K562 (cell line): Measurements from ENCODE around the gene CCL4L2. TPM values are rescaled to one million over a fixed set of nuclear protein-coding genes. Genes with fewer than 3 reads are reported as not detected.
A peak's percentile ranks its signal among the peaks of the same experiment; 100 is the strongest.
"Not testable (repeated sequence)": the region's sequence is repeated elsewhere in the genome, so short reads cannot be mapped to it uniquely, and the experiment has no call there.

Source experiments
- ATAC-seq: fragments of 200-7000 bp; cut with Tn5 transposase; 3 replicates; pipeline ENCODE4 v1.9.1; 2020; ENCODE audit warnings: moderate library complexity
- BruUV-seq: library from RNA; stranded (reverse); fragments of 400-500 nt; replicated peaks from 2 replicates; lab custom pipeline; 2021; lab: Mats Ljungman, UMichigan
- CTCF ChIA-PET: fragments of 300-600 bp; formaldehyde crosslinking; extraction: SDS; loops from one replicate; lab custom pipeline; 2021; ENCODE audit warnings: low intra/inter-chr PET ratio; lab: Yijun Ruan, JAX
- POLR2A ChIA-PET: fragments of 300-600, 350-650 bp; sonication (Branson Sonifier 250); formaldehyde crosslinking; extraction: SDS; loops from one replicate; lab custom pipeline; 2021; ENCODE audit warnings: antibody characterized with exemption, inconsistent platforms; lab: Yijun Ruan, JAX
- DNase-seq, 4 experiments: peaks; one replicate each; pipeline versions ENCODE4 v3.0.0 to v3.0.0-alpha.2; 2011 to 2018; ENCODE audit warnings: low spot score in 3 of 4, mixed read lengths in 3 of 4; ENCODE audit errors: extremely low read depth in 1 of 4
- FAIRE-seq: peaks from 2 replicates; lab custom pipeline; 2011; peaks lifted over from hg19 to GRCh38; lab: Jason Lieb, UNC
- H2AFZ ChIP-seq: 2 replicates; pipeline ENCODE4 v1.6.0; 2011; ENCODE audit warnings: low read depth, low read length, control low read depth, inconsistent platforms
- H3K27ac ChIP-seq: fragments of 200-600 bp; 3 replicates; pipeline ENCODE4 v1.8.0; 2011; ENCODE audit warnings: low read depth, mild to moderate bottlenecking, control low read depth, inconsistent platforms, low read length, moderate library complexity, mixed read lengths; ENCODE audit errors: extremely low read depth
- H3K27me3 ChIP-seq, 2 experiments: fragments of 300-600 bp in 1 of 2; 2 replicates in 1 of 2; 3 replicates in 1 of 2; pipeline versions ENCODE4 v1.6.0 to v1.8.0; 2011; ENCODE audit warnings: inconsistent platforms in 2 of 2, low read length in 2 of 2, mild to moderate bottlenecking in 1 of 2, mixed read lengths in 1 of 2, moderate library complexity in 1 of 2; ENCODE audit not compliant: control insufficient read depth in 2 of 2, insufficient read depth in 2 of 2
- H3K36me3 ChIP-seq: fragments of 300-600 bp; 3 replicates; pipeline ENCODE4 v1.8.0; 2011; ENCODE audit warnings: mild to moderate bottlenecking, low read length, inconsistent platforms; ENCODE audit not compliant: control insufficient read depth, insufficient read depth
- H3K4me1 ChIP-seq, 2 experiments: fragments of 200-600 bp in 1 of 2; replicated peaks in 1 of 2; 2 replicates in 1 of 2; 3 replicates in 1 of 2; pipeline versions ENCODE4 v1.5.1 to v1.8.0; 2011; ENCODE audit warnings: inconsistent platforms in 2 of 2, low read length in 2 of 2, mild to moderate bottlenecking in 1 of 2, mixed read lengths in 1 of 2, moderate library complexity in 1 of 2; ENCODE audit not compliant: control insufficient read depth in 2 of 2, insufficient read depth in 2 of 2
- H3K4me2 ChIP-seq: 2 replicates; pipeline ENCODE4 v1.6.1; 2011; ENCODE audit warnings: low read length, control low read depth, inconsistent platforms, mixed read lengths; ENCODE audit not compliant: insufficient read depth
- H3K4me3 ChIP-seq: fragments of 200-600 bp; sonication (generic), shearing (Covaris generic); 2 replicates; pipeline ENCODE4 v1.5.1; 2016; ENCODE audit warnings: control low read depth, inconsistent platforms
- H3K79me2 ChIP-seq: fragments of 200-600 bp; 3 replicates; pipeline ENCODE4 v1.8.0; 2011; ENCODE audit warnings: low read length, inconsistent platforms; ENCODE audit not compliant: control insufficient read depth, insufficient read depth
- H3K9ac ChIP-seq, 2 experiments: 2 replicates each; pipeline versions ENCODE4 v1.6.0 to v1.6.1; 2011; ENCODE audit warnings: low read depth in 2 of 2, low read length in 2 of 2, control low read depth in 1 of 2, inconsistent platforms in 1 of 2, mild to moderate bottlenecking in 1 of 2, mixed read lengths in 1 of 2; ENCODE audit not compliant: insufficient read depth in 1 of 2
- H3K9me1 ChIP-seq: one replicate; pipeline ENCODE4 v1.6.0; 2011; ENCODE audit warnings: inconsistent platforms, mild to moderate bottlenecking, low read length, moderate library complexity; ENCODE audit not compliant: control insufficient read depth, insufficient read depth
- H3K9me3 ChIP-seq: replicated peaks from 2 replicates; pipeline ENCODE4 v1.5.1; 2011; ENCODE audit warnings: low read depth, low read length, inconsistent platforms; ENCODE audit not compliant: control insufficient read depth, insufficient read depth
- H4K20me1 ChIP-seq: replicated peaks from 2 replicates; pipeline ENCODE4 v1.6.1; 2011; ENCODE audit warnings: low read length, inconsistent platforms, mixed read lengths; ENCODE audit not compliant: control insufficient read depth, insufficient read depth
- ZNF316 ChIP-seq: fragments of 450-650 bp; IDR thresholded peaks from 2 replicates; pipeline ENCODE4 v1.6.1; 2016
- WGBS: fragments of 100-300 bp; shearing (Covaris generic); methylation state at CpG from one replicate; pipeline ENCODE4 v1.1.6; 2016; ENCODE audit warnings: low coverage, mixed read lengths; ENCODE audit not compliant: insufficient coverage; ENCODE audit errors: missing lambda C conversion rate; 5-methylcytosine and 5-hydroxymethylcytosine counted together
- in situ Hi-C: fragments of 300-500 bp; cut with MboI; formaldehyde crosslinking; loops from 4 replicates; pipeline ENCODE4 v1.15.0; 2018; ENCODE audit warnings: inconsistent platforms, mixed read lengths
- intact Hi-C: fragments of 100-400 bp; cut with micrococcal nuclease; formaldehyde crosslinking; loops from 2 replicates; pipeline ENCODE4 v1.14.2; 2022
- polyA plus RNA-seq, 8 experiments: library from polyadenylated mRNA; depleted of rRNA in 4 of 8; stranded (reverse) in 5 of 8; unstranded in 3 of 8; fragments of >200 nt; fragmentation: Nextera tagmentation in 2 of 8; fragmentation: Illumina TruSeq in 1 of 8; extraction: Ambion mirVana in 2 of 8; extraction: Trizol in 1 of 8; gene quantifications; 2 replicates each; pipeline versions ENCODE4 v1.2.1 to v1.2.3, GENCODE V29; 2011 to 2014; ENCODE audit warnings: inconsistent platforms in 1 of 8, missing spikeins in 1 of 8
- total RNA-seq, 7 experiments: library from RNA; depleted of rRNA in 6 of 7; stranded (reverse); fragments of >200 nt in 6 of 7; fragmentation: Illumina TruSeq in 2 of 7; extraction: Trizol in 2 of 7; gene quantifications; 2 replicates each; pipeline versions ENCODE4 v1.2.1 to v1.2.3, GENCODE V29; 2011 to 2021; ENCODE audit warnings: low replicate concordance in 1 of 7

Gene CCL4L2
- total and polyA plus RNA-seq, 9 of the 15 experiments (the other 6 are each of a cell fraction or from before 2014, with no cell fraction given), result 0.11 to 0.51 (median 0.38) TPM; not detected in 6

DNA sequence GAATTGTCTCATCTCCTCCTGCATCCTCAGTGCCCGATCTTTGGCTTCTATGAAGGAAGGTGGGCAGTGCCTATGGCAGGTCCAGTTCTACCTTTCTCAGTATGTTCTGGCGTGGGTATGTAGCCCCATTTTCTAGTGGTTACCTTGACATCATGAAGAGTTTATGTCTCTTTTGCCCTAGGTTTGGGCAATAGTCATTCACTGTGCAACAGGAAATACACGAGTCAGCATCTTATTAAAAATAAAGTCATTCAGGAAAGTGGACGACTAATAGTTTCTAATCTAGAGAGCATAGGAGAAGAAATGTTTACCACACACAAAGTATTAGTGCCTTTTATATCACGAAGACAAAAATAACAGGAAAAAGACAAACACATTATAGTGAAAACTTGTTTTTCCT lies 20.9 kb upstream of the CCL4L2 start:
- FAIRE-seq, intact Hi-C loops: not testable (repeated sequence)

DNA sequence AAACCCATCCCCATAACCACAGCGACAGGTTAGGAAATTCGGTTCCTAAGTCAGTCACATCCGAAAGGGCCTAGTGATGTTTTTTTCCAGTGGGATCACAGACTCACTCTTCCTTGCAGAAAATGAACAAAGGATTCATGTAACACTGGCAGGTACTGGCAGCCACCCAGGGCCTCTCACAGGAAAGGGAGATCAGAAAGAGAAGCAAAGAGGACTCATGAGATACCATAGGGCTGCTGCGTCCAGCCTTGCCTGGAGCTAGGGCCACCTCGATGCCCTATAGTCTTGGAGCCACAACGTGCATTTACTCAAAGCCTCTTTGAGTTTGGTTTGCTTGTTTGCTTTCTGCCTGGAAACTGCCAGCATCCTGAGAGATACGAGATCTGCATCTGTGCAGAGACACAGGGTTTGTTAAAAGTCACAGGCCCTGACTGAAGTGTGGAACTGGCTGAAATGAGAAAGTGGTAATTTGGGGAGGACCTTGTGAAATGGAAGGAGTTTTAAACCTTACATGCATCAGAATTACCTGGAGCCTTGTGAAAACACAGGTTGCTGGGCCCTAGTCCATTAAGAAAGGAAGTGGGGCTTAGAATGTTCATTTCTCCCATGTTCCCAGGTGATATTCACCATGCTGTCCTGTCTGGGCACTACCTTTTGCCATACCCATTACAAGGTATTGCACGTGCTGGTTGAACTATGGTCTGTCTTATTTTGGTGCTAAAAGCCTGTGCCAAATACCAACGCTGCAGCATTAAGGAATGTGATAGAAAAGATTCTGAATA lies 20.1 kb upstream of the CCL4L2 start:
- intact Hi-C loops, H3K4me1 ChIP-seq, H3K9me3 ChIP-seq, FAIRE-seq, H3K27ac ChIP-seq, H3K4me3 ChIP-seq, H3K79me2 ChIP-seq, H3K4me2 ChIP-seq, POLR2A ChIA-PET, H4K20me1 ChIP-seq, H3K36me3 ChIP-seq, DNase-seq, ATAC-seq, CTCF ChIA-PET, H3K9ac ChIP-seq, H2AFZ ChIP-seq, H3K9me1 ChIP-seq, BruUV-seq: not testable (repeated sequence)
- under 1% methylated on average over 8 of the region's 9 CpGs for WGBS
- in situ Hi-C loops, result loop anchor here (10.0 kb wide), 1 partner anchor 284 kb away; no protein-coding TSS in a partner anchor
- peaks cover 11 to 33% of the 10 kb centered on the region in 2 experiments; a peak in 3 of 5 replicates for H3K27me3 ChIP-seq

More for the DNA sequence above, 20.9 kb upstream of the CCL4L2 start:
- DNase-seq, H3K9me1 ChIP-seq, H2AFZ ChIP-seq, CTCF ChIA-PET, H3K4me3 ChIP-seq, H4K20me1 ChIP-seq, POLR2A ChIA-PET, H3K4me1 ChIP-seq, H3K4me2 ChIP-seq, H3K27ac ChIP-seq, H3K36me3 ChIP-seq, BruUV-seq, H3K79me2 ChIP-seq, ATAC-seq, H3K9ac ChIP-seq, H3K9me3 ChIP-seq: not testable (repeated sequence)
- in situ Hi-C loops, result loop anchor here (10.0 kb wide), 1 partner anchor 285 kb away; no protein-coding TSS in a partner anchor
- TF ChIP-seq ZNF316, result peak; percentile 15; the same call in 1 of the 2 replicates
- H3K27me3 ChIP-seq, result peaks cover 5 to 27% of the 10 kb centered on the region in 2 experiments; a peak in 3 of 5 replicates
- WGBS, result 1% methylated on average over 4 of the region's 5 CpGs
